ENCODE results near the gene THAP8. TPM values are rescaled to one million over a fixed set of nuclear protein-coding genes. Genes with fewer than 3 reads are reported as not detected.

THAP8 gene
- total and polyA plus RNA-seq, 2 of the 13 experiments (the other 11 are each of a cell fraction or from before 2014, with no cell fraction given) = 1.7 to 3.7 TPM

DNA sequence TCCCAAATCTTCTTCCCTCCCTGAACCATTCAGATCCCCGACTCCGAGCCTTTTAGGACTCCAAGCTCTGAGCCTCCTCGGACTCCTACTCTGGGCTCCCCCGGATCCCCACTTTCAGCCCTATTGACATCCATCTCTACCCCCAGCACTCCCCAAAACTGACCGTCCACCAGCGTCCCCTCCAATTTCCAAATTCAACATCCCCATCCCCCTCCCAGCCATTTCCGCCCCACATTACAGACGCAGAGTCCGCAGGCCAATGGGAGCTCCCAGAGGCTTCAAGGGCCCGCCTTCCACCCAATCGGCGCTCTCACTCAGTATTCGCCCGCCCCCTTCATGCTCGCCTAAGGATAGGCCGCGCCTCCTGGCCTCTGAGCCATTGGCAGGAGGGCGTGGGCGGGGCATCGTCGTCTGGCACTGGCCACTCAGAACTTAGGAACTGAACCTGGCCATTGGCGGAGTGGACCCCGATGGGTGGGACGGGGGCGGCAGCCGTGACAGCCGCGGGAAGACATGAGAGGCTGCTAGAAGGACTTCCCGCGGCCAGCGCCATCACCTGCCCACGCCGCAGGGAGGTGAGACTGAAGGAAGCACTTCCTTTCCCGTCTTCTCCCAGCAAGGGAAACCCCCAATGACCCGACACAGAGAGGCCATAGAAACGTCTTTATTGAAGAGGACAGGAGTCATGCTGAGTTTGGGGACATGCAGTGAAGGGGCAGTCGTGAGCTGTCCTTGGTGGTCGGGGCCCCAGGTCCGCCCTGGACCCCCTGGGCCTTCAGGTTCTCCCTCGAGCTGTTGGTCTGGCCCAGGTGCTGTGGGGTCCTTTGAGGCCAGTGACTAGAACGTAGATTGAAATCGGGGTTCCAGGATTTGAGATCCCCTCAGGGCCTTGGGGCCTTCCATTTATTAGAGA, 39.8 kb downstream of the THAP8 start, which contains the start of gene ALKBH6 (continued):
- TF ChIP-seq, protein P1, sequence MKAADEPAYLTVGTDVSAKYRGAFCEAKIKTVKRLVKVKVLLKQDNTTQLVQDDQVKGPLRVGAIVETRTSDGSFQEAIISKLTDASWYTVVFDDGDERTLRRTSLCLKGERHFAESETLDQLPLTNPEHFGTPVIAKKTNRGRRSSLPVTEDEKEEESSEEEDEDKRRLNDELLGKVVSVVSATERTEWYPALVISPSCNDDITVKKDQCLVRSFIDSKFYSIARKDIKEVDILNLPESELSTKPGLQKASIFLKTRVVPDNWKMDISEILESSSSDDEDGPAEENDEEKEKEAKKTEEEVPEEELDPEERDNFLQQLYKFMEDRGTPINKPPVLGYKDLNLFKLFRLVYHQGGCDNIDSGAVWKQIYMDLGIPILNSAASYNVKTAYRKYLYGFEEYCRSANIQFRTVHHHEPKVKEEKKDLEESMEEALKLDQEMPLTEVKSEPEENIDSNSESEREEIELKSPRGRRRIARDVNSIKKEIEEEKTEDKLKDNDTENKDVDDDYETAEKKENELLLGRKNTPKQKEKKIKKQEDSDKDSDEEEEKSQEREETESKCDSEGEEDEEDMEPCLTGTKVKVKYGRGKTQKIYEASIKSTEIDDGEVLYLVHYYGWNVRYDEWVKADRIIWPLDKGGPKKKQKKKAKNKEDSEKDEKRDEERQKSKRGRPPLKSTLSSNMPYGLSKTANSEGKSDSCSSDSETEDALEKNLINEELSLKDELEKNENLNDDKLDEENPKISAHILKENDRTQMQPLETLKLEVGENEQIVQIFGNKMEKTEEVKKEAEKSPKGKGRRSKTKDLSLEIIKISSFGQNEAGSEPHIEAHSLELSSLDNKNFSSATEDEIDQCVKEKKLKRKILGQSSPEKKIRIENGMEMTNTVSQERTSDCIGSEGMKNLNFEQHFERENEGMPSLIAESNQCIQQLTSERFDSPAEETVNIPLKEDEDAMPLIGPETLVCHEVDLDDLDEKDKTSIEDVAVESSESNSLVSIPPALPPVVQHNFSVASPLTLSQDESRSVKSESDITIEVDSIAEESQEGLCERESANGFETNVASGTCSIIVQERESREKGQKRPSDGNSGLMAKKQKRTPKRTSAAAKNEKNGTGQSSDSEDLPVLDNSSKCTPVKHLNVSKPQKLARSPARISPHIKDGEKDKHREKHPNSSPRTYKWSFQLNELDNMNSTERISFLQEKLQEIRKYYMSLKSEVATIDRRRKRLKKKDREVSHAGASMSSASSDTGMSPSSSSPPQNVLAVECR (CRISPR knock-in tag; IDR thresholded peaks at IDR 0.05; ENCODE audit: borderline replicate concordance) = peak; percentile 90
- TF ChIP-seq NR2F6 (IDR thresholded peaks at IDR 0.05) = no peak
- TF ChIP-seq NR2F6 (CRISPR knock-in tag; IDR thresholded peaks at IDR 0.05) = 0 out of 2 replicates have a peak, but pooled peaks have one; percentile 4
- TF ChIP-seq, protein P2, sequence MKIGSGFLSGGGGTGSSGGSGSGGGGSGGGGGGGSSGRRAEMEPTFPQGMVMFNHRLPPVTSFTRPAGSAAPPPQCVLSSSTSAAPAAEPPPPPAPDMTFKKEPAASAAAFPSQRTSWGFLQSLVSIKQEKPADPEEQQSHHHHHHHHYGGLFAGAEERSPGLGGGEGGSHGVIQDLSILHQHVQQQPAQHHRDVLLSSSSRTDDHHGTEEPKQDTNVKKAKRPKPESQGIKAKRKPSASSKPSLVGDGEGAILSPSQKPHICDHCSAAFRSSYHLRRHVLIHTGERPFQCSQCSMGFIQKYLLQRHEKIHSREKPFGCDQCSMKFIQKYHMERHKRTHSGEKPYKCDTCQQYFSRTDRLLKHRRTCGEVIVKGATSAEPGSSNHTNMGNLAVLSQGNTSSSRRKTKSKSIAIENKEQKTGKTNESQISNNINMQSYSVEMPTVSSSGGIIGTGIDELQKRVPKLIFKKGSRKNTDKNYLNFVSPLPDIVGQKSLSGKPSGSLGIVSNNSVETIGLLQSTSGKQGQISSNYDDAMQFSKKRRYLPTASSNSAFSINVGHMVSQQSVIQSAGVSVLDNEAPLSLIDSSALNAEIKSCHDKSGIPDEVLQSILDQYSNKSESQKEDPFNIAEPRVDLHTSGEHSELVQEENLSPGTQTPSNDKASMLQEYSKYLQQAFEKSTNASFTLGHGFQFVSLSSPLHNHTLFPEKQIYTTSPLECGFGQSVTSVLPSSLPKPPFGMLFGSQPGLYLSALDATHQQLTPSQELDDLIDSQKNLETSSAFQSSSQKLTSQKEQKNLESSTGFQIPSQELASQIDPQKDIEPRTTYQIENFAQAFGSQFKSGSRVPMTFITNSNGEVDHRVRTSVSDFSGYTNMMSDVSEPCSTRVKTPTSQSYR (CRISPR knock-in tag; IDR thresholded peaks at IDR 0.05; ENCODE audit: borderline replicate concordance) = peak; percentile 81; the same call in 1 of the 2 replicates
- TF ChIP-seq ZNF580 (CRISPR knock-in tag; IDR thresholded peaks at IDR 0.05; ENCODE audit: borderline replicate concordance, low read depth) = peak; percentile 17; the same call in 1 of the 2 replicates
- no peak for TF ChIP-seq ZNF768 (CRISPR knock-in tag; IDR thresholded peaks at IDR 0.05)
- TF ChIP-seq, protein P3, sequence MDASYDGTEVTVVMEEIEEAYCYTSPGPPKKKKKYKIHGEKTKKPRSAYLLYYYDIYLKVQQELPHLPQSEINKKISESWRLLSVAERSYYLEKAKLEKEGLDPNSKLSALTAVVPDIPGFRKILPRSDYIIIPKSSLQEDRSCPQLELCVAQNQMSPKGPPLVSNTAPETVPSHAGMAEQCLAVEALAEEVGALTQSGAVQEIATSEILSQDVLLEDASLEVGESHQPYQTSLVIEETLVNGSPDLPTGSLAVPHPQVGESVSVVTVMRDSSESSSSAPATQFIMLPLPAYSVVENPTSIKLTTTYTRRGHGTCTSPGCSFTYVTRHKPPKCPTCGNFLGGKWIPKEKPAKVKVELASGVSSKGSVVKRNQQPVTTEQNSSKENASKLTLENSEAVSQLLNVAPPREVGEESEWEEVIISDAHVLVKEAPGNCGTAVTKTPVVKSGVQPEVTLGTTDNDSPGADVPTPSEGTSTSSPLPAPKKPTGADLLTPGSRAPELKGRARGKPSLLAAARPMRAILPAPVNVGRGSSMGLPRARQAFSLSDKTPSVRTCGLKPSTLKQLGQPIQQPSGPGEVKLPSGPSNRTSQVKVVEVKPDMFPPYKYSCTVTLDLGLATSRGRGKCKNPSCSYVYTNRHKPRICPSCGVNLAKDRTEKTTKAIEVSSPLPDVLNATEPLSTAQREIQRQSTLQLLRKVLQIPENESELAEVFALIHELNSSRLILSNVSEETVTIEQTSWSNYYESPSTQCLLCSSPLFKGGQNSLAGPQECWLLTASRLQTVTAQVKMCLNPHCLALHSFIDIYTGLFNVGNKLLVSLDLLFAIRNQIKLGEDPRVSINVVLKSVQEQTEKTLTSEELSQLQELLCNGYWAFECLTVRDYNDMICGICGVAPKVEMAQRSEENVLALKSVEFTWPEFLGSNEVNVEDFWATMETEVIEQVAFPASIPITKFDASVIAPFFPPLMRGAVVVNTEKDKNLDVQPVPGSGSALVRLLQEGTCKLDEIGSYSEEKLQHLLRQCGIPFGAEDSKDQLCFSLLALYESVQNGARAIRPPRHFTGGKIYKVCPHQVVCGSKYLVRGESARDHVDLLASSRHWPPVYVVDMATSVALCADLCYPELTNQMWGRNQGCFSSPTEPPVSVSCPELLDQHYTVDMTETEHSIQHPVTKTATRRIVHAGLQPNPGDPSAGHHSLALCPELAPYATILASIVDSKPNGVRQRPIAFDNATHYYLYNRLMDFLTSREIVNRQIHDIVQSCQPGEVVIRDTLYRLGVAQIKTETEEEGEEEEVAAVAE (CRISPR knock-in tag; IDR thresholded peaks at IDR 0.05; ENCODE audit: borderline replicate concordance) = no peak
- TF ChIP-seq NRL (CRISPR knock-in tag; IDR thresholded peaks at IDR 0.05; ENCODE audit: borderline replicate concordance) = peak; percentile 62; the same call in 1 of the 2 replicates
- no peak for TF ChIP-seq DNMT3B (CRISPR knock-in tag; conservative IDR thresholded peaks at IDR 0.05)
- TF ChIP-seq HOXA3 (CRISPR knock-in tag; IDR thresholded peaks at IDR 0.05) = peak; percentile 38; the same call in 1 of the 2 replicates
- TF ChIP-seq, protein P4, sequence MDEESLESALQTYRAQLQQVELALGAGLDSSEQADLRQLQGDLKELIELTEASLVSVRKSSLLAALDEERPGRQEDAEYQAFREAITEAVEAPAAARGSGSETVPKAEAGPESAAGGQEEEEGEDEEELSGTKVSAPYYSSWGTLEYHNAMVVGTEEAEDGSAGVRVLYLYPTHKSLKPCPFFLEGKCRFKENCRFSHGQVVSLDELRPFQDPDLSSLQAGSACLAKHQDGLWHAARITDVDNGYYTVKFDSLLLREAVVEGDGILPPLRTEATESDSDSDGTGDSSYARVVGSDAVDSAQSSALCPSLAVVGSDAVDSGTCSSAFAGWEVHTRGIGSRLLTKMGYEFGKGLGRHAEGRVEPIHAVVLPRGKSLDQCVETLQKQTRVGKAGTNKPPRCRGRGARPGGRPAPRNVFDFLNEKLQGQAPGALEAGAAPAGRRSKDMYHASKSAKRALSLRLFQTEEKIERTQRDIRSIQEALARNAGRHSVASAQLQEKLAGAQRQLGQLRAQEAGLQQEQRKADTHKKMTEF (CRISPR knock-in tag; IDR thresholded peaks at IDR 0.05) = 0 out of 2 replicates have a peak, but pooled peaks have one; percentile 23
- TF ChIP-seq, protein P5, sequence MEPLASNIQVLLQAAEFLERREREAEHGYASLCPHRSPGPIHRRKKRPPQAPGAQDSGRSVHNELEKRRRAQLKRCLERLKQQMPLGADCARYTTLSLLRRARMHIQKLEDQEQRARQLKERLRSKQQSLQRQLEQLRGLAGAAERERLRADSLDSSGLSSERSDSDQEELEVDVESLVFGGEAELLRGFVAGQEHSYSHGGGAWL (CRISPR knock-in tag; IDR thresholded peaks at IDR 0.05) = peak; percentile 49; the same call in 1 of the 2 replicates
- TF ChIP-seq WIZ (CRISPR knock-in tag; IDR thresholded peaks at IDR 0.05) = no peak
- peak; percentile 77 for TF ChIP-seq ZKSCAN5 (CRISPR knock-in tag; IDR thresholded peaks at IDR 0.05)
